H9 (cell line): ENCODE data around the gene AIFM3. TPM values are rescaled to one million over a fixed set of nuclear protein-coding genes. Genes with fewer than 3 reads are reported as not detected.
"Not testable (repeated sequence)": the region's sequence is repeated elsewhere in the genome, so short reads cannot be mapped to it uniquely, and the experiment has no call there.

ENCODE experiments used
- DNase-seq: peaks from one replicate; pipeline ENCODE4 v3.0.0-alpha.2; 2017
- H2AFZ ChIP-seq: one replicate; pipeline ENCODE4 v1.6.1; 2013; ENCODE audit warnings: mild to moderate bottlenecking, low read length, control low read depth, moderate library complexity
- H2AK5ac ChIP-seq: 2 replicates; pipeline ENCODE4 v1.6.1; 2013; ENCODE audit warnings: low read length, control low read depth, mixed read lengths; ENCODE audit not compliant: insufficient read length
- H2BK120ac ChIP-seq: one replicate; pipeline ENCODE4 v1.6.1; 2013; ENCODE audit warnings: low read depth, mild to moderate bottlenecking, low read length, control low read depth, inconsistent platforms; ENCODE audit not compliant: poor library complexity, severe bottlenecking
- H2BK12ac ChIP-seq: 2 replicates; pipeline ENCODE4 v1.6.1; 2013; ENCODE audit warnings: low read length, control low read depth, mixed read lengths, low read depth; ENCODE audit not compliant: insufficient read length
- H2BK15ac ChIP-seq: 2 replicates; pipeline ENCODE4 v1.6.1; 2013; ENCODE audit warnings: low read depth, low read length, control low read depth
- H2BK20ac ChIP-seq: one replicate; pipeline ENCODE4 v1.6.1; 2013; ENCODE audit warnings: low read depth, mild to moderate bottlenecking, low read length, control low read depth, inconsistent platforms; ENCODE audit not compliant: poor library complexity, severe bottlenecking
- H2BK5ac ChIP-seq: 2 replicates; pipeline ENCODE4 v1.6.1; 2013; ENCODE audit warnings: low read length, control low read depth, mixed read lengths; ENCODE audit not compliant: insufficient read length
- H3K14ac ChIP-seq: 2 replicates; pipeline ENCODE4 v1.6.1; 2013; ENCODE audit warnings: low read length, control low read depth; ENCODE audit not compliant: insufficient read depth
- H3K18ac ChIP-seq: 2 replicates; pipeline ENCODE4 v1.6.1; 2013; ENCODE audit warnings: low read depth, mild to moderate bottlenecking, mixed read lengths, low read length, control low read depth; ENCODE audit not compliant: insufficient read length
- H3K23ac ChIP-seq: 2 replicates; pipeline ENCODE4 v1.6.1; 2013; ENCODE audit warnings: low read length, control low read depth, mixed read lengths, low read depth; ENCODE audit not compliant: insufficient read length
- H3K23me2 ChIP-seq: 2 replicates; pipeline ENCODE4 v1.6.1; 2013; ENCODE audit warnings: low read depth, mild to moderate bottlenecking, mixed read lengths, low read length, control low read depth; ENCODE audit not compliant: insufficient read length, poor library complexity, severe bottlenecking
- H3K27ac ChIP-seq: 2 replicates; pipeline ENCODE4 v1.5.1; 2013; ENCODE audit warnings: low read length, control low read depth, mixed read lengths, low read depth; ENCODE audit not compliant: insufficient read length
- H3K27me3 ChIP-seq: 2 replicates; pipeline ENCODE4 v1.6.1; 2013; ENCODE audit warnings: low read length, control low read depth, inconsistent platforms; ENCODE audit not compliant: insufficient read depth
- H3K4ac ChIP-seq: 2 replicates; pipeline ENCODE4 v1.6.1; 2013; ENCODE audit warnings: low read depth, mild to moderate bottlenecking, control low read depth, inconsistent platforms, low read length, moderate library complexity
- H3K4me1 ChIP-seq: 2 replicates; pipeline ENCODE4 v1.6.1; 2013; ENCODE audit warnings: low read length, control low read depth, inconsistent platforms; ENCODE audit not compliant: insufficient read depth
- H3K4me2 ChIP-seq: 2 replicates; pipeline ENCODE4 v1.6.1; 2013; ENCODE audit warnings: low read length, control low read depth, mixed read lengths; ENCODE audit not compliant: insufficient read length, insufficient read depth
- H3K56ac ChIP-seq: 2 replicates; pipeline ENCODE4 v1.6.1; 2013; ENCODE audit warnings: low read depth, mild to moderate bottlenecking, mixed read lengths, low read length, control low read depth; ENCODE audit not compliant: insufficient read length
- H3K79me1 ChIP-seq: 2 replicates; pipeline ENCODE4 v1.6.1; 2013; ENCODE audit warnings: low read depth, mild to moderate bottlenecking, moderate library complexity, low read length, control low read depth, inconsistent platforms; ENCODE audit not compliant: insufficient read depth, poor library complexity, severe bottlenecking
- H3K79me2 ChIP-seq: 2 replicates; pipeline ENCODE4 v1.6.1; 2013; ENCODE audit warnings: low read length, control low read depth, inconsistent platforms; ENCODE audit not compliant: insufficient read depth
- H3K9ac ChIP-seq: 2 replicates; pipeline ENCODE4 v1.6.1; 2013; ENCODE audit warnings: low read length, control low read depth, mixed read lengths; ENCODE audit not compliant: insufficient read length; ENCODE audit errors: extremely low read depth
- H3K9me3 ChIP-seq: one replicate; pipeline ENCODE4 v1.6.1; 2013; ENCODE audit warnings: low read depth, low read length, inconsistent platforms; ENCODE audit not compliant: control insufficient read depth
- H3T11ph ChIP-seq: one replicate; pipeline ENCODE4 v1.6.1; 2013; ENCODE audit warnings: mild to moderate bottlenecking, low read length, control low read depth, inconsistent platforms
- H4K20me1 ChIP-seq: one replicate; pipeline ENCODE4 v1.6.1; 2013; ENCODE audit not compliant: control insufficient read depth, insufficient read length, insufficient read depth
- H4K5ac ChIP-seq: 2 replicates; pipeline ENCODE4 v1.6.1; 2013; ENCODE audit warnings: low read depth, mild to moderate bottlenecking, mixed read lengths, low read length, control low read depth; ENCODE audit not compliant: insufficient read length
- H4K8ac ChIP-seq: replicated peaks from 2 replicates; pipeline ENCODE4 v1.6.1; 2013; ENCODE audit warnings: low read length, control low read depth, mixed read lengths, low read depth; ENCODE audit not compliant: insufficient read length
- H4K91ac ChIP-seq: 2 replicates; pipeline ENCODE4 v1.6.1; 2013; ENCODE audit warnings: low read depth, mild to moderate bottlenecking, moderate library complexity, mixed read lengths, low read length, control low read depth; ENCODE audit not compliant: insufficient read length
- H3K27ac Mint-ChIP-seq, 3 experiments: 2 replicates in 2 of 3; 3 replicates in 1 of 3; pipeline ENCODE4 v1.8.0; 2020 to 2021; ENCODE audit warnings: mixed read lengths in 3 of 3, mild to moderate bottlenecking in 1 of 3, moderate library complexity in 1 of 3
- H3K27me3 Mint-ChIP-seq: 2 replicates; pipeline ENCODE4 v1.8.0; 2021; ENCODE audit warnings: low read depth, mild to moderate bottlenecking, moderate library complexity, mixed read lengths
- H3K36me3 Mint-ChIP-seq, 3 experiments: 2 replicates in 2 of 3; 3 replicates in 1 of 3; pipeline ENCODE4 v1.8.0; 2020 to 2021; ENCODE audit warnings: low read depth in 3 of 3, mixed read lengths in 3 of 3; ENCODE audit not compliant: insufficient read depth in 1 of 3
- H3K4me1 Mint-ChIP-seq, 2 experiments: 2 replicates each; pipeline ENCODE4 v1.8.0; 2020; ENCODE audit warnings: mixed read lengths in 2 of 2
- H3K4me3 Mint-ChIP-seq, 2 experiments: 2 replicates in 1 of 2; 3 replicates in 1 of 2; pipeline ENCODE4 v1.8.0; 2020 to 2021; ENCODE audit warnings: mild to moderate bottlenecking in 2 of 2, mixed read lengths in 2 of 2, moderate library complexity in 1 of 2
- H3K9me3 Mint-ChIP-seq, 2 experiments: 2 replicates in 1 of 2; 3 replicates in 1 of 2; pipeline ENCODE4 v1.8.0; 2020; ENCODE audit warnings: mild to moderate bottlenecking in 2 of 2, mixed read lengths in 2 of 2, moderate library complexity in 1 of 2
- WGBS: extraction: QIAGEN DNeasy Blood & Tissue Kit; methylation state at CpG from one replicate; pipeline ENCODE4 v1.1.7; 2013; ENCODE audit warnings: missing lambda C conversion rate, low lambda C conversion rate, mixed read lengths; ENCODE audit not compliant: insufficient read length; ENCODE audit errors: extremely low coverage; 5-methylcytosine and 5-hydroxymethylcytosine counted together
- total RNA-seq: library from RNA; stranded (reverse); gene quantifications from 2 replicates; pipeline ENCODE4 v1.2.1, GENCODE V29; 2021
- TF ChIP-seq, protein P1 (sequence below): fragments of 200-600 bp; sonication (generic); conservative IDR thresholded peaks from 3 replicates; pipeline ENCODE4 v1.8.0; 2021; ENCODE audit warnings: antibody characterized with exemption, mild to moderate bottlenecking

Gene AIFM3
- total RNA-seq, 1 experiment from 2014 or later, result 1.9 TPM

DNA sequence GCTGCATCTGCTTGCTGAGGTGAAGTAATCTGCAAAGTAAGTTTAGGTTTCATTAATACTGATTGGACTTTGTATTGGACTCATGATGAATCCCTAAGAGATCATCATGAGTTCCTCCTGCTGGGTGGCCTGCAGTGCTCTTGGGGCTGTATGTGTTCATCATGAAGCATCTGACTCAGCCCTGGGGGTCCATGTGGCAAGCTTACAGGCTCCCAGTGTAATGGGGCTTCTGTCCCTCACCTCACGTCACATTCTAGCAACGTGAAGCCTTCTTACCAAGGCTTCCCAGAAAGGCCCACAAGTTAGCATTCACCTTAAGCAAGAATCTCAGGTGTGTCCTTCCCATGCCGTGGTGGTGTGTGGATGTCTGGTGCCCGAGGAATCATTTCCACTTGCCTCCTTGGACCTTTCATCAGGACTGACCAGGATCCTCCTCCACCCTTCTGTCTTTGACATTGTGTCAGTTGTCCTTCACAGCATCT, 26.1 kb upstream of the AIFM3 start:
- H2AFZ ChIP-seq, result no peak overlapping the region
- no peak overlapping the region for H3K18ac ChIP-seq
- H3K27me3 ChIP-seq, result no peaks in the 10 kb centered on the region
- H2BK5ac ChIP-seq, result no peak overlapping the region
- Mint-ChIP-seq H3K27ac (peak overlapping the region in 2 of 3 experiments; percentile 9 to 39; a peak in 2 of 7 replicates), H3K4me1 (peaks cover 20 to 28% of the 10 kb centered on the region in 2 experiments), H3K27me3 (no peaks in the 10 kb centered on the region; the same call in none of the 2 replicates), H3K36me3 (peaks cover 22 to 52% (median 44%) of the 10 kb centered on the region in 3 experiments; a peak in 6 of 7 replicates), H3K9me3 (no peaks in the 10 kb centered on the region), H3K4me3 (no peak overlapping the region; a peak in 1 of 5 replicates)
- no peaks in the 10 kb centered on the region for H4K20me1 ChIP-seq
- no peak overlapping the region for H3T11ph ChIP-seq
- H2BK12ac ChIP-seq, result no peak overlapping the region
- H2BK120ac ChIP-seq, result no peak overlapping the region
- no peak for DNase-seq
- H2AK5ac ChIP-seq, result no peak overlapping the region
- no peak overlapping the region for H4K91ac ChIP-seq
- no peak overlapping the region for H4K8ac ChIP-seq
- no peak overlapping the region for H3K9ac ChIP-seq
- TF ChIP-seq, protein P1, sequence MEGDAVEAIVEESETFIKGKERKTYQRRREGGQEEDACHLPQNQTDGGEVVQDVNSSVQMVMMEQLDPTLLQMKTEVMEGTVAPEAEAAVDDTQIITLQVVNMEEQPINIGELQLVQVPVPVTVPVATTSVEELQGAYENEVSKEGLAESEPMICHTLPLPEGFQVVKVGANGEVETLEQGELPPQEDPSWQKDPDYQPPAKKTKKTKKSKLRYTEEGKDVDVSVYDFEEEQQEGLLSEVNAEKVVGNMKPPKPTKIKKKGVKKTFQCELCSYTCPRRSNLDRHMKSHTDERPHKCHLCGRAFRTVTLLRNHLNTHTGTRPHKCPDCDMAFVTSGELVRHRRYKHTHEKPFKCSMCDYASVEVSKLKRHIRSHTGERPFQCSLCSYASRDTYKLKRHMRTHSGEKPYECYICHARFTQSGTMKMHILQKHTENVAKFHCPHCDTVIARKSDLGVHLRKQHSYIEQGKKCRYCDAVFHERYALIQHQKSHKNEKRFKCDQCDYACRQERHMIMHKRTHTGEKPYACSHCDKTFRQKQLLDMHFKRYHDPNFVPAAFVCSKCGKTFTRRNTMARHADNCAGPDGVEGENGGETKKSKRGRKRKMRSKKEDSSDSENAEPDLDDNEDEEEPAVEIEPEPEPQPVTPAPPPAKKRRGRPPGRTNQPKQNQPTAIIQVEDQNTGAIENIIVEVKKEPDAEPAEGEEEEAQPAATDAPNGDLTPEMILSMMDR, result no peak
- no peaks in the 10 kb centered on the region for H3K4me1 ChIP-seq
- H3K14ac ChIP-seq, result no peak overlapping the region
- H3K4me2 ChIP-seq, result no peak overlapping the region
- H4K5ac ChIP-seq, result no peak overlapping the region
- H3K56ac ChIP-seq, result no peak overlapping the region
- no peaks in the 10 kb centered on the region for H3K79me1 ChIP-seq
- H3K27ac ChIP-seq, result no peak overlapping the region
- H2BK15ac ChIP-seq, result no peak overlapping the region
- no CpG with 5 or more reads among the region's 4 CpGs for WGBS
- H3K4ac ChIP-seq, result no peak overlapping the region
- H3K79me2 ChIP-seq, result peaks cover 76% of the 10 kb centered on the region
- H3K23ac ChIP-seq, result no peak overlapping the region
- H2BK20ac ChIP-seq, result no peak overlapping the region
- no peaks in the 10 kb centered on the region for H3K9me3 ChIP-seq
- no peaks in the 10 kb centered on the region for H3K23me2 ChIP-seq

DNA sequence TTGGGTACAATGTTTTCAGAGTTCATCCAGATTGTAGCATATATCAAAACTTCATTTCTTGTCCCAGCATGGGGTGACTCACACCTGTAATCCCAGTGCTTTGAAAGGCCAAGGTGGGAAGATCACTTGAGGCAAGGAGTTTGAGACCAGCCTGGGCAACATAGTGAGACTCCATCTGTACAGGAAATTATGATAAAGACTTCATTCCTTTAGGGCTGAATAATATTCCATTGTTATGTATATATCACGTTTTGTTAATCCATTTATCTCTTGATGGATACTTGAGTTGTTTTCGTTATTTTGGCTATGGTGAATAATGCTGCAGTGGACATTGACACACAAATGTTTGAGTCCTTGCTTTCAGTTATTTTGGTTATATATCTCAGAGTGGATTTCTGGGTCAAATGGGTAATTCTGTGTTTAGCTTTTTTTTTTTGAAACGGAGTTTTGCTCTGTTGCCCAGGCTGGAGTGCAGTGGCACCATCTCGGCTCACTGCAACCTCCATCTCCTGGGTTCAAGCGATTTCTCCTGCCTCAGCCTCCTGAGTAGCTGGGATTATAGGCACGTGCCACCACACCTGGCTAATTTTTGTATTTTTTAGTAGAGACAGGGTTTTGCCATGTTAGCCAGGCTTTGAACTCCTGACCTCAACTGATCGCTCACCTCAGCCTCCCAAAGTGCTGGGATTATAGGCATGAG, 24.7 kb upstream of the AIFM3 start:
- H3K27me3 Mint-ChIP-seq, H3K23ac ChIP-seq, H3K4me2 ChIP-seq, H2BK20ac ChIP-seq, H2BK120ac ChIP-seq, H2AFZ ChIP-seq, H3K27me3 ChIP-seq, H3T11ph ChIP-seq, H2BK15ac ChIP-seq, H2BK5ac ChIP-seq, H3K4ac ChIP-seq, H3K9me3 ChIP-seq, H3K4me3 Mint-ChIP-seq, H3K9me3 Mint-ChIP-seq, H3K27ac ChIP-seq, H3K14ac ChIP-seq, H4K8ac ChIP-seq, H2AK5ac ChIP-seq, H3K56ac ChIP-seq, H4K5ac ChIP-seq, DNase-seq, H3K4me1 ChIP-seq, H3K23me2 ChIP-seq, H3K18ac ChIP-seq, H3K9ac ChIP-seq, H3K79me1 ChIP-seq, H2BK12ac ChIP-seq, H4K20me1 ChIP-seq, H4K91ac ChIP-seq, H3K27ac Mint-ChIP-seq: not testable (repeated sequence)
- H3K79me2 ChIP-seq, result peaks cover 77% of the 10 kb centered on the region
- Mint-ChIP-seq H3K4me1 (peaks cover 16 to 29% of the 10 kb centered on the region in 2 experiments), H3K36me3 (peaks cover 17 to 38% (median 33%) of the 10 kb centered on the region in 3 experiments; a peak in 6 of 7 replicates)
- WGBS, result no CpG with 5 or more reads among the region's 7 CpGs
